ENCODE data around the gene AGK.
A peak's percentile ranks its signal among the peaks of the same experiment; 100 is the strongest.

Gene AGK

DNA sequence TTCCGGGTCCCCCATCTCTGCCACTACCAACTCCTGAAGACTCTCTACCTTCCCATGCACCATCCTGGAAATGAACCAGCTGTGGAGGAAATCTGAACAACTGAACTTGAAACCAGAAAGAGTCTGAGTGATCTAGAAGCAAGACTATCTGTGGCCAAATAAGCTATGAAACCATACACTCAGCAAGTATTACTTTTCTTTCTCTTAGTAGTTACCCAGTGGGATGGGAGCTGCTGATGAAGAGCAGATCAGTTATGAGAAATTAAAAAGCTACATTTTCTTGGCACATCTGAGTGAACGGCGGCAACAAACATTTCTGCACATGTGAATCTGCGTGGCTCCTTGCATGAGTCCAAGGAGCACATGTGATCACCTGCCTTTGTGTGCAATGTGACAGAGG lies 31.6 kb upstream of the AGK start:
- TF ChIP-seq, protein P1, sequence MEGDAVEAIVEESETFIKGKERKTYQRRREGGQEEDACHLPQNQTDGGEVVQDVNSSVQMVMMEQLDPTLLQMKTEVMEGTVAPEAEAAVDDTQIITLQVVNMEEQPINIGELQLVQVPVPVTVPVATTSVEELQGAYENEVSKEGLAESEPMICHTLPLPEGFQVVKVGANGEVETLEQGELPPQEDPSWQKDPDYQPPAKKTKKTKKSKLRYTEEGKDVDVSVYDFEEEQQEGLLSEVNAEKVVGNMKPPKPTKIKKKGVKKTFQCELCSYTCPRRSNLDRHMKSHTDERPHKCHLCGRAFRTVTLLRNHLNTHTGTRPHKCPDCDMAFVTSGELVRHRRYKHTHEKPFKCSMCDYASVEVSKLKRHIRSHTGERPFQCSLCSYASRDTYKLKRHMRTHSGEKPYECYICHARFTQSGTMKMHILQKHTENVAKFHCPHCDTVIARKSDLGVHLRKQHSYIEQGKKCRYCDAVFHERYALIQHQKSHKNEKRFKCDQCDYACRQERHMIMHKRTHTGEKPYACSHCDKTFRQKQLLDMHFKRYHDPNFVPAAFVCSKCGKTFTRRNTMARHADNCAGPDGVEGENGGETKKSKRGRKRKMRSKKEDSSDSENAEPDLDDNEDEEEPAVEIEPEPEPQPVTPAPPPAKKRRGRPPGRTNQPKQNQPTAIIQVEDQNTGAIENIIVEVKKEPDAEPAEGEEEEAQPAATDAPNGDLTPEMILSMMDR (IDR thresholded peaks at IDR 0.05) = no peak

GRCh38 chr7:141522657-141523342 lies 28.4 kb upstream of the AGK start:
- TF ChIP-seq, protein P1 (IDR thresholded peaks at IDR 0.05) = no peak

- TF ChIP-seq, protein P1 (IDR thresholded peaks at IDR 0.05) = no peak
These were observed 25.2 kb upstream of the AGK start for GRCh38 chr7:141525973-141526514.

GRCh38 chr7:141527076-141527475 lies 24.1 kb upstream of the AGK start:
- TF ChIP-seq, protein P1 (IDR thresholded peaks at IDR 0.05) = no peak

GRCh38 chr7:141528399-141528798 lies 22.8 kb upstream of the AGK start:
- TF ChIP-seq, protein P1 (IDR thresholded peaks at IDR 0.05) = no peak

DNA sequence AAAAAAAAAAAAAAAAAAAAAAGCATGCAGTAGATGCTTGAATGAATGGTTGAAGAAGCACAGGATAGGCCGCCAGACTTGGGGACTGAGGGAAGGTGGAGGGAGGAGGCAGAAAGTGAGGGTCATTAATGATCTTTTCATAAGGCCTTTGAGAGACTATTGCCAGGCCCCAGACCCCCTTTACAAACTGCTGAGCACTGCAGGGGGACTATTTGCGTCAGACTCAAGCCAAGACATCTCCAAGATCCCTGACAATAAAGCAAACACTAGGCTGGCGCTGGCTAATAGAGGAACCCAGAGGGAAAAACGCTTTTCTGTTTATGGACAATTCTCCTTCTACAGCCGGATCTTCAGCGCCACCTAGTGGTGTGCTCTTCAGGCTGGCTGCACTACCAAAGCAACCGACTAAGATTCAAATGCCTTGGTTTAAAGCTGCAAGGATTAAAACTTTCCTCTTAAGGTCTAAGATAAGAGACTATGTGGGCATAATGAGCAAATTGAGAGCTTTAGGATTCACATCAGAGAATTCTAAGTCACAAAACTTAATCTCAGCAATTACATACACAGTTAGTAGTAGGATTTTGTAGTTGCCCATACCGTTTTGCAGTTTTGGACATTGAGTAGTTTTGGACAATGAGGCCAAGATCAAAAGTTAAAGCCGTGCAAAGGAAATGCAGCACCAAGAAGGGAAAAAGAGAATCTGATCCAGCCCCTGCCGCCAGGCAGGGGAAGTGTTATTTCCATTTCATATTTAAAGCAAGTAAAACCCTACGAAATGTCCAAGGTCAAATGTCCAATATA lies 17.9 kb upstream of the AGK start:
- TF ChIP-seq, protein P1 (IDR thresholded peaks at IDR 0.05) = peak; percentile 95

DNA sequence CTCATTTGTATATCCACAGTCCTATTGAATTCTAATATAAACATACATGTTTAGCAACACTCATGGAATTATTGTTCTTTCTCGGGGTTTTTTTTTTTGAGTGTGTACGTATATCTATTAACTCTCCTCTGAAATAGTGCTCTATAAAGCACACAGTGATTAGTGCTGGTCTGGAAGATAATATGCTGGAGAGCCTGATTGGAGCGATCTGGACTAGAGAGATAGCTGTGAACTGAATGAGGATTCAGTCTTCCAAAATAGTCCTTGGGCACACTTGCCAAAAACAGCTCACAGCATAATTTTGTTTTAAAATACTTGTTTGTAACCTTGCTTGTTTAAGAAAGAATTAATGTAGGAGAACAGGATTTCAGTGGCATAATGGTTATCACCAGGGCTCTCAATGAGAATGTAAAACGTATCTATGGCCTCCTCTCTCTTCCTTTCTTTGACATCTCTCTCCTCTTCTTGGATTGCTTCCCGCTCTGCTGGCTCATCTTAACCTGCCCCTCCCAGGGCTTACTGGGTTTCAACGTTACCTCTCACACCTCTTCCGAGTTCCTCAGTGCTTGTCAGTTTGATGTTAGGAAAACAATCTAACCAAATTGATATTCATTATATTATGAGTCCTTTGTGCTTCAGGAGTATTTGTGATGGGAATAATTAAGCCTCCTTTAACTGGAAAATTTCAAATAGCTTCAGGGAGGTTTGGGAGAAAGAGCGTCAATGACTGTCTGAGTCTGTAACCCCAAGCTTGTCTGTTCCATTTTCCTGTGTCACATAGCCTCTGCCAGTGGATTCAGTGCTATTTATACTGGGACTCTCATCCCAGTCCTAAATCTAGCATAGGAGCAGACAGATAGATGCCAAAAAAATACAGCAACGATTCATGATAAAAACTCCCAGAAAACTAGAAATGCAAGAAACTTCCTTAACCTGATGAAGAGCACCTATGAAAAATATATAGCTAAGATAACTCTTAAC lies 16.2 kb upstream of the AGK start:
- TF ChIP-seq, protein P1 (IDR thresholded peaks at IDR 0.05) = no peak
